Measurements from ENCODE around the gene ERBIN.

DNA sequence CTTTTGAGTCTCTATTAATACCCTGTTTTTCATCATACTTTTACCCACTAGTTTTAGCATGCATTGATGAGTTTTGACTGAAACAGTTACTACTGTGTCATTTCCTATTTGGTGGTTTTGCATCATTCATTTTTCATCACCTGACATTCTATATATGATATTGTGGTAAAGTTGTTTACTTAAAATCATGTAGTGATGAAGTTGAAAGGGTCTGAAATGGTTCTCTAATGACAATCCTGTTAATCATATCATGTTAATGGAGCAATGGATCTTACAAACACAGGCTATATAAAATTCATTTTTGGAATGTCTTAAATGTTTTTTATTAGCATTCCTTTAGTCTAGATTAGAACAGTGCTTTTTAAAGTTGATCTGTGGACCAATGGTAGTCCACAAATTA, 84.1 kb downstream of the ERBIN start:
- TF ChIP-seq, protein P1, sequence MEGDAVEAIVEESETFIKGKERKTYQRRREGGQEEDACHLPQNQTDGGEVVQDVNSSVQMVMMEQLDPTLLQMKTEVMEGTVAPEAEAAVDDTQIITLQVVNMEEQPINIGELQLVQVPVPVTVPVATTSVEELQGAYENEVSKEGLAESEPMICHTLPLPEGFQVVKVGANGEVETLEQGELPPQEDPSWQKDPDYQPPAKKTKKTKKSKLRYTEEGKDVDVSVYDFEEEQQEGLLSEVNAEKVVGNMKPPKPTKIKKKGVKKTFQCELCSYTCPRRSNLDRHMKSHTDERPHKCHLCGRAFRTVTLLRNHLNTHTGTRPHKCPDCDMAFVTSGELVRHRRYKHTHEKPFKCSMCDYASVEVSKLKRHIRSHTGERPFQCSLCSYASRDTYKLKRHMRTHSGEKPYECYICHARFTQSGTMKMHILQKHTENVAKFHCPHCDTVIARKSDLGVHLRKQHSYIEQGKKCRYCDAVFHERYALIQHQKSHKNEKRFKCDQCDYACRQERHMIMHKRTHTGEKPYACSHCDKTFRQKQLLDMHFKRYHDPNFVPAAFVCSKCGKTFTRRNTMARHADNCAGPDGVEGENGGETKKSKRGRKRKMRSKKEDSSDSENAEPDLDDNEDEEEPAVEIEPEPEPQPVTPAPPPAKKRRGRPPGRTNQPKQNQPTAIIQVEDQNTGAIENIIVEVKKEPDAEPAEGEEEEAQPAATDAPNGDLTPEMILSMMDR (IDR thresholded peaks at IDR 0.05) = no peak
- TF ChIP-seq POLR2A (IDR thresholded peaks at IDR 0.05) = no peak

Data from thyroid gland (tissue), 4 donors.